GM18502 (cell line): ENCODE measurements around the gene OR52E2.

Experiments
- ATAC-seq: cut with Tn5 transposase; IDR thresholded peaks from one replicate; pipeline ENCODE4 v1.9.1; 2021; ENCODE audit warnings: mild to moderate bottlenecking; ENCODE audit not compliant: unreplicated experiment, poor library complexity

OR52E2 gene

GRCh38 chr11:5021996-5022395 is 37.4 kb downstream of the OR52E2 start:
- no peak for ATAC-seq

- ATAC-seq, result no peak
Observed at GRCh38 chr11:5013012-5013411, 46.4 kb downstream of the OR52E2 start.

- ATAC-seq, result no peak
Observed at GRCh38 chr11:5011254-5011653, 48.2 kb downstream of the OR52E2 start.
